ENCODE data around the gene EPB42.

Gene EPB42

GRCh38 chr15:43220991-43221403 is at the start of gene EPB42:
Gene EPB42 (minus strand): TSS chr15:43221018. CDS start chr15:43220825, 193 bp downstream.
- DNase-seq = no peak

DNA sequence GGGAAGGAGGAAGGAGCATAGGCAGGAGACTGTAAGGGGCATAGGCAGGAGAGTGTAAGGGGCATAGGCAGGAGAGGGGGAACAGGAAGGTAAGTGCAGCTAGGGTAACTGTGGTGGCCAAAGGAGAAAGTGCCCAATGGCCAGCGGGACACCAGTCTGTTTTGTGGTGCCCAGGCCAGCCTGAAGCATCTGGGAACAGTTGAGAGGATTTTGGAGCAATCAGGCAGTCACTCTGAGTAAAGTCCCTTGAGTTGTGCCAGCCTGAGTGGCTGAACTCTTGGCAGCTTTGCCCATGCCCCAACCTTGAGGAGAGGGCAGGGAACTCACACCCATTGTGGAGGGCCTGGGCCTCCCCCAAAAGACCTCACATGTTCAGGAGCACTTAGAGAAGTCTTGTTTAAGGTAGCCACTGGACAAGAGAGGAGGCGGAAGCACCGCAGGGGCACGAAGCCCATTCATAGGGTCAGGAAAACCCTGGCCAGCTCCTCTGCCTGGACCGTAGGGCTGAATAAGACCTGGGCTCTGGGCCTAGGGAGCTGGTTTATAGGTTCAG is 49.4 kb upstream of the EPB42 start:
- DNase-seq = no peak

GRCh38 chr15:43268111-43269105 is 47.6 kb upstream of the EPB42 start:
- DNase-seq = no peak

GRCh38 chr15:43267439-43267838 is 46.6 kb upstream of the EPB42 start:
- DNase-seq = no peak

- no peak for DNase-seq
Measured at GRCh38 chr15:43266834-43267233, 46.0 kb upstream of the EPB42 start, which contains the start of gene TGM5. Gene TGM5 (minus strand): TSS chr15:43266928. CDS start chr15:43266849, 79 bp downstream.

DNA sequence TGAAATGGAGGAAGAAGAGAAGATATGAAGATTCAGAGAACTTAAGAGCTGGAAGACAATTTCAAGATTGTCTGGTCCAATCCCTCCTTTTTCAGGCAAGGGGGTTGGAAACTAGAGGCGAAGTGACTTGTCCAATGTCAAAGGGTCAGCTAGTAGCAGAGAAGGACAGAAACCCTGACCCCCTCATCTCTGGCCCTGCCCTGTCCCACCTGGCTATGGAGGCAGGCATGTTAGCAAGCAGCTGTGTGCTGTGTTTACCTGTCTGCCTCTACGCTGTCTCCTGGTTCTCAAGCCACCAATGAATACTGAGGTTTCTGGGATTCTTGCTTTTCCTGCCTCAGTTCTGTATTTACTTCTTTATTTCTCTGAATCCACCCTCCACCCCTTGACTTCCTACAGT is 45.6 kb upstream of the EPB42 start:
- no peak for DNase-seq

DNA sequence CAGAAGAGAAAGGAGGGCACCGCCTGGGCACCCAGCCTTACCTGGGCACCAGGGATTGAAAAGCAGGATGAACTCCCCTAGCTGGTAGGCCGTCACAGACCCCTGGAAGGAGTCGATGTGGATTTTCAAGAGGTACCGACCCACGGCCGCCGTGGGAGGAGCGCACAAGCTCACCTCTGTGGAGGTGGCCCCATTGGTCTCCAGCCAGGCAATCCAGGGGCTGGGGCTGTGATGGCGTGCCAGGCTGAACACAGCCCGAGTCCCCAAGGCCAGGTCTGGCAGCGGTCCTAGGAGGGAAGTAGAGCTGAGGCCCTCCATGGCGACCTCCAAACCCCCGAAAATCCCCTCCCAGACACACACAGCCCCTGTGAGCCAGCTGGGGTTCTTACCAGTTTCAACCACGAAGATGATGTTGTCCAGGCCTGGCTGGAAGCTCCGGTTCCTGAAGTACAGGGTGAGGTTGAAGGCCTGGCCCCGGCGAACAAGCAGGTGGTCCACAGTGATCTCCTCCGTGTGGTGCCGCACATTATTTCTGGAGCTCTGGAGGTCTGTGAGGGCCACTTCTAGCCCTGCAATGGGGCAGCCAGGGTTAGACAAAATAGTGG is 39.3 kb upstream of the EPB42 start:
- DNase-seq = no peak

GRCh38 chr15:43258781-43259180 is 38.0 kb upstream of the EPB42 start:
- no peak for DNase-seq

DNA sequence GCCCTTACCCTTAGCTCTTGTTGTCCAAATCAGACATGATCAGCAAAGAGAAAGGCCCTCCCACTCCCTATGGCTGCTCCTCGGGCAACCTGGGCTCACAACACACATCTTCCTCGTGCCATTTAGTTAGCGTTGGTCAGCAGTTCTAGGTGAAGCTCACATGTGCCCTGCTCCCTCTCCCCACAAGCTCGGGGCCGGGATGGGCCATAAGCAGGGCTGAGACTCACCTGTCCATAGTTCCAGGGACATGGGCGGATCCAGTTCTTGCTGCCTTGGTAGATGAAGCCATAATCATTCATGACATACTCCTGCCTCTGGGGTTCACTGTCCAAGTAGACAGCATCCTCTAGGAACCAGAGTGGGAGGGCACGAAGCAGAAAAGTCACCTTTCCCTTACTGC is 35.5 kb upstream of the EPB42 start:
- DNase-seq = no peak

DNA sequence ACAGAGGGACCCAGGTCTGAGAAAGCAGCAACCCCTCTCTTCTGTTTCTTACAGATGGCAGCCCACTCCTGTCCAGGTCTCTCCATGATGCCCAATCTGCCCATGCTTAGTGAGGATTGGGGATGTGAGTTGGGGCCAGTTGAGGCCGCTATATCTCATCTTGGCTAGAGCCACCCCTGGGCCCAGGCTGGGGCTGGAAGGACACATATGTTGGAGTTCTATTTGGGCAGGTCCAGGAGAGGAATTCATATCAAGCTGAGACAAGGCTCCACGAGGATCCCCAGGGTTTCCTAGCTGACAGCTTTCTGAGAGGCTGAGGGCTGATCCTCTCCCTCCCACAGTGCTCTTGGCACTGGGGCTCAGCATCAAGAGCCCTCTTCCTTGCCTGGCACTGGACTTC is 34.6 kb upstream of the EPB42 start:
- no peak for DNase-seq

DNA sequence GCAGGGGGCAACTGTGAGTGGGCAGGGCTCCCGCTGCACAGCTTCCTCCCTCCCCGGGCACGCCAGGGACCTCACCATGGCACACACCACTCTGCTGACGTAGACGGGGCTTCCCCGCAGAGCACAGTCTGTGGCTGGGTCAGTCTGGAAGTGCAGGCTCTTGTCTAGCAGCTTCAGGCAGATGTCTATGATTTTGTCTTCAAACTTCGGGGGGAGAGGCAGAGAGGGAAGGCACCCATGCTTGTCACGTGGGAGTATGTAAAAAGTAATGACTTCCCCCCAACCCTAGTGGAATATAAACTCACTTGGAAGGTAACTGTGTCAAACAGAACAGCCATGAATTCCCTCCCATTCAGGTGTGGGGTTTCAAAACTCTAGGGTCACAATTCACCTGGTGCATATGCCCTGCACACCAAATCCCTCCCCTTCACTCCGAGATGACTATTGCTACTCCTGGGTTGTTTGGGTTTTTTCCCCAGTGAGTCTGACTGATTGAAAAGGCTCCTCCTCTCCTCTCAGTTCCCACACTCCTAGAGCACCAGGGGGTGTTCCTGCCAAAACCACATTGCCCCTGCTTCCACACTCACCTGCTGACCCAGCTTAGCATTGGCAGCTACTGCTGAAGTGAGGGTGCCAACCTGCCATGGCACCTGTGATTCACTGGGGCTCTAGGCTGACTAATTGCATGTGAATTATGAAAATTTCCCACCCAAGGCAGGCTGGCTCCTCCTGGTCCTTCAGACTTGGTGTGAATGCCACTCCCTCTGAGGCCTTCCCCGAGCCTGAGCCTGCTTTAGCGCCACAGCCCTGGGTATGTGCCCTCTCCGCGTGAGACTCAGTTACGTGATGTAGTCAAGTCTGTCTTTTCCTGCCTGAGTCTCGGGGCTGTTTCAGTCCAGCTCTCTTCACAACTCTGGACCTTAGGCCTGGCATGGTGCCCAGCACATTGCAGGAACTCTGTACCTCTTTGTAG is 32.9 kb upstream of the EPB42 start:
- no peak for DNase-seq

DNA sequence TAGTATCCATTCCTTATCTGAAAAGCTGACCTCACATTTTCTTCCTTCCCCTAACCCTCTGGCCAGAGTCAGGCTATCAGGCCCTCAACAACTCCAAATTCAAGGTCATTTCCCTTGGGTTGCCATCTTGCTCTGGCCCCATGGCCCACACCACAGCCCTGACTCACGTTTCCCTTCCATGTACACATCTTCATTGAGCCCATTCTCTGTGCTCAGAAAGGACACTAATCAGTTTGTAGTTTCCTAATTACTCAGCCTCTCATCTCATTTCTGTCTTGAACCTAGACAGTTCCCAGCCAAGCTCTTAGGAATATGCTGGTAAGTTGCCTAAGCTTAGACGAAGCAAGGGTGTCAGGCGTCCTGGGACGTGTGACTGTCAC is 31.0 kb upstream of the EPB42 start:
- DNase-seq = no peak

- DNase-seq = no peak
Measured at GRCh38 chr15:43251185-43251870, 30.5 kb upstream of the EPB42 start.

GRCh38 chr15:43250785-43251184 is 30.0 kb upstream of the EPB42 start:
- no peak for DNase-seq

DNA sequence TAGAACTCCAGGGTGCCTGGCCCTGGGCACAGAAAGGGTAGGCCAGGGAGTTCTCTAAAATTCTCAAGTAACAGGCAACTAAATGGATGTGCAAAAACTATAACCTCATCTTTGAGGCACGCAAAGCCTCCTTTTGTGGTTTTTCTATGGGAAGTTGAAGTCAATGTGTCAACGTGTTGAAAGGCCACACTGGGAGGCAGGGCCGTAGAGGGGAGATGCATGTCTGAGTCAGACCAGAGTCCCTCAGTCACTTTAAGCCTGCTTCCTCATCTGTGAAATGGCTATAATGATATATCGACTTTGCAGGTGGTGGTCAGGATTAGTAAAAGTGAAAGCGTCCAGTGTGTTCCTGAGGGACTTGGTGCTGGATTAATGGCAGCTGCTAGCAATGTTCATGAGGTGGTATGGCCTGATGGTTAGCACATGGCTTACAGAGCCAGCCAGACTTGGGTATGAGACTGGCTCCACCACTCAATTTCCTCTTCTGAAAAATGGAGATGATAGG is 28.9 kb upstream of the EPB42 start:
- no peak for DNase-seq

- DNase-seq = no peak
Measured at GRCh38 chr15:43249236-43249635, 28.4 kb upstream of the EPB42 start.

GRCh38 chr15:43246261-43246774 is 25.5 kb upstream of the EPB42 start:
- DNase-seq = no peak

GRCh38 chr15:43244092-43244491 is 23.3 kb upstream of the EPB42 start:
- no peak for DNase-seq

DNA sequence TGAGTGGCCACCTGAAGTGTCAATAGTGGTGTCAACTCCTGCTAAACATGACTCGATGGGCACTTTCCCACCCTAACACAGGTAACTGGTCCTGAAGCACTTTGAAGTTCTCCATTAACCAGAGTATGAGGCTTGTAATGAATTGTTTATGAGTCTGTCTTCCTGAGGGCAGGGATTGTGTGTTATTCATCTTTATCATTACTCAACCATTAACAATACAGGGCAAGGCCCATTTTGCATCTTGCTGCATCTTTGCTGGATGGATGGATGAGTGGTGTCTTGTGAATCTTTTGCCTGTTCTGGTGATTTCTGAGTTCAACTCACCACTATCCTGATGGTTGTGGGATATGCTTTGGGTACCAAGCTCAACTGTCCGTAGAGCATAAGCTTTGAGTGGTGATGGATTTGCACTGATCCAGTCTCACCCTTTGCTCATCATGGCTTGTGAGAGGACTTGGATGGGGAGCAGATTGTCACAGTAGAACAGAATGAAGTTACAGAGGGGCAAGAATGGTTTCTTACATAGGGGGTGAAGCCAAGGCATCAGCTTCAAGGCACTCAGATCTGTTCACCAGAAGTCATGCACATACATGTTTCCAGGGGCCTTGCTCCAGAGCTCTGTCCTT is 22.3 kb upstream of the EPB42 start:
- DNase-seq = no peak

- DNase-seq = no peak
Measured at GRCh38 chr15:43242616-43243015, 21.8 kb upstream of the EPB42 start.

DNA sequence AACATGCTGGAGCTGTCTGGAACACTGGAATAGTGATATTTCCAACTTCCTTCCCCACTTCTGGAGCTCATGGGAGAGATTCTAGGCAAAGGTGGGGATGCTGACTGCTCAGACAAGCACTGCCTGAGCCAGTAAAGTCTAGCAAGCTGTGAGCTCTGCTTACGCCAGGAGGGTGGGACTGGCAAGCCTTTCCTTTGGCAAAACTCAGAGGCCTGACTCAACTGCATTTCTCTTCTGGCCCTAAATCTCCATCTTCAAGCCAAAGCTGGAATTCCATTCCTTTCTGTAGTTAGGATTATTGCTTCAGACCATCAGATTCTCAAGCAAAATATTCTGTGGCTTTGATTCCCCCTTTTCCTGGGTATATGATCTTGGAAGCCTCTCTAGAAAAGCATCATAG is 20.3 kb upstream of the EPB42 start:
- DNase-seq = no peak
